GM18868 (cell line): Measurements from ENCODE around the gene TEX22.

Experiments
- ATAC-seq: cut with Tn5 transposase; IDR thresholded peaks from one replicate; pipeline ENCODE4 v1.9.1; 2021; ENCODE audit warnings: mild to moderate bottlenecking, moderate library complexity; ENCODE audit not compliant: unreplicated experiment

The TEX22 gene

DNA sequence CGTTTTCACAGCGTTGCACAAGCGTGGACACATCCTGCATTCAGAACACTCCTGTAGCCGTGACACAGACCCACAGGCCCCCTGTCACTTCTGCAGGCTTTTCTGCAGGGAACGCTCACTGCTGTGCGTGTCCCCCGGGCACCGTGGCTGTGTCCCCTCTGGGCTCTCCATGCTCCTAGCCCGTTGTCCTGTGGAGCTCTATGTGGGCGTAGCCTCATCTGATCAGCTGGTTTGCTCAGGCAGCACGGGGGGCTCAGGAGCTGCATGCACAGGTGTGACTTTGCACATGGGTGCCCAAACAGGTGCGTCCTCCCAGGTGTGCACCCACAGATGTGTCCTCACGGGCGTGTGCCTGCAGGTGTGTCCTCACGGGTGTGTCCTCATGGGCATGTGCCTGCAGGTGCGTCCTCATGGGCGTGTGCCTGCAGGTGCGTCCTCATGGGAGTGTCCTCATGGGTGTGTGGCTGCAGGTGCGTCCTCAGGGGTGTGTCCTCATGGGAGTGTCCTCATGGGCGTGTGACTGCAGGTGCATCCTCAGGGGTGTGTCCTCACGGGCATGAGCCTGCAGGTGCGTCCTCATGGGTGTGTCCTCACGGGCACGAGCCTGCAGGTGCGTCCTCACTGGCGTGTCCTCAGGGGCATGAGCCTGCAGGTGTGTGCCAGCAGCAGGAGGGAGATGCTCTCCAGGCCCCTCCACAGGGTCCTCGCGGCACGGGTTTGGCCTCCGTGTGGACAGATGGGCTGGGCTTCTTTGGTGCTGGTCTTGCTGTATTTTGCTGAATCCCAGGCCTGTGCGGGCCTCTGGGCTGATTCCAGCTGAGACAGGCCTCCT, 38.8 kb downstream of the TEX22 start:
- no peak for ATAC-seq

DNA sequence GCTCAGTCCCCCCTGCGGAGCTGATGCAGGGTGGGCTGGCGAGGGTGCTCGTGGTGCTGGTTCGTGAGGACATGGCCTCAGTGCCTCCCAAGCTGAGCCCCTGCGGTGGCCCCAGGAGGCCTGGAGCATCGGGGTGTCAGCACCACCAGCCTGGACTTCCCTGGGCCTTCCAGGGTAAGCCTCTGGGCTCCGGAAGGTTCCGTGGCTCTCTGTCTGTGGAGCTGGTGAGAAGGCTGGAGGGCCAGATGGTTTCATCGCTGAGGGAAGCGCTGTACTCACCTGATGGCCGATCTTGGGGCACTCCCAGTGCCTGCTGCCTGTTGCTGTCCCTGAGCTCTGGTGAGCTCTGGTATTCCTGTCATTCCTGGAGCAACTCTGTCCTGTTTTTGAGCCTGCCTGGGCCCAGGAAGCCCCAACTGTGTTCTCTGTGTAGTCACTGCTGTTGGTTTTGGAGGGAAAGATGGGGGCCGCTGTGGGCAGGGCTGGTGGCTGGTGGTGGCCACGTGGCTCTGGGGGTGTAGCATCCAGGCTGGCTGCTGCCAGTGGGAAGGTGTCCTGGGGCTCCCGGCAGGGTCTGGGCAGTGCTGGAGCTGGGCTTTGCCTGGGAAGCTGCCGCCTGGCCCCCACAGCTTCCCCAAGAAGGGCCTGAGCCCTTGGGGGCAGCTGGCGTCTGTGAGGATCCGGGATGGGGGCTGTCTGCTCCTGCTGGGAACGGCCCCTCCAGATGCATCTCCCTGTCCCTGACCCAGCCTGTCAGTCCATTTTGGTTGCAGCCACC, 39.6 kb downstream of the TEX22 start:
- ATAC-seq, result no peak

DNA sequence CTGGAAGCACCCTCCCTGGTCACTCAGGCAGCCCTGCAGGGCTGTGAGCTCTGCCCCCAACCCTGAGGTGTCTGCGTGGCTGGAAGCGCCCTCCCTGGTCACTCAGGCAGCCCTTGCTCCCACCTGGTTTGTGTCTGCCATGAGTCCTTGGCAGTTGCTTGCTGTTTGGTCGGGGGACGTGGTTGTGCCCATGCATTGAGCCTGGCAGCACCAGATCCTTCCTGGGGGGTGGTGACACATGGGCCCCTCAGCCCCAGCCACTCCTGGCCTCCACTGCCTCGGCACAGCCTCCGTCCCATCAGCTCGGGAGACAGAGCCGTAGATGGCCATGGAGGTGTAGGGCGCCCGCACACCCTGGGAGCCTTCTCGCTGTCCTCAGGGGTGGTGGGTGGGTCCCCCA, 40.8 kb downstream of the TEX22 start:
- ATAC-seq, result no peak

DNA sequence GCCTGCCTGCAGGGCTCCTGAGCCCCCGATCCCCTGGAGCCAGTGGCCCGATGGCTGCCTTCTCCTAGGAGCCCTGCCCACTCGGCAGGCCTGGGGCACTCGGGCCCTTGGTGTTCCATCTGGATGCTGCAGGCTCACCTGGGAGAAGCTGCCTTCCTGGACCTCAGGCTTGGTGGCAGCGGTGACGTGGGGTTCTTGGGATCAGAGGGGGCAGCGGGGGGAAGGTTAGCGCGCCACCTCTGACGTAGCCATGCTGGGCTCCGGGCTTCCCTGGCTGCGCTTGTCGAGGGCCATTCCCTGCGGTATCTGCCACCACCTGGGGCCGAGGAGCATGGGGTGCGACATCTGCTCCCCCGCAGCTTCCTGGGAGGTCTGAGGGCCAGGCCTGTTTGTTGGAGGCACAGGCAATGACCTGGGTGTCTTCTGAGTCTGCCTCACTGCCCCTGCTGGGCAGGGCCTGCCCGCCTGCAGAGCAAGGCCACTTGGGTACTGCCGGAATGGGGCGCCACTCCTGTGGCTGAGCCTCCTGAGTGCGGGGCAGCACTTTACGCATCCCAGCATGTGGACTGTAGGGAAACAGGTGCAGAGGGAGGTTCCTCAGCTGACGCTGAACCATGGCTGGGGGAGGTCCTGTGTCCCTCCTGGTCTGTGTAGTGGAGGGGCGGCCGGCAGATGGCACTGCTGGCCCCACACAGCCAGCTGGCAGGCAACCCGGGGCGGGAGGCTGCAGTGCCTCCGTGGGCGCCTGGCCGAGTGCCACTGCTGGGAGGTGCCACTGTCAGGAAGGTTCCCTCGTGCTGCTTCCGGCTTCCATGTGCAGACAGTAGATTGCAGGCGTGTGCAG, 41.6 kb downstream of the TEX22 start:
- no peak for ATAC-seq

DNA sequence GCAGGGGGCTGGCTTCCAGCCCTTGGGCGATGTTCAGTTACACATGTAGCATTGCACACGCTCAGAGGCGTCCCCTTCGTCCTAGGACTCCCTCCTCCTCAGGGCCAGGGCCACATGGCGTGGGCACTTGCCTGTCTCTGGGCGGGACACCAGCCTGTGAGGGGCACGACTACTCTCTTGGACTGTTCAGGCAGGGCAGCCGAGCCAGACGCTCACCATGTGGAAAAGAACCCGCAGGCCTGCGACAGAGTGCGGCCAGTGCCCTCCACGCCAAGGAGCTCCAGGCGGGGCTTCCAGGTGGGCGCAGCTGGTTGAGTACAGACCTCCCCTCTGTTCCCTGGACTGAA, 42.2 kb downstream of the TEX22 start:
- ATAC-seq, result no peak

DNA sequence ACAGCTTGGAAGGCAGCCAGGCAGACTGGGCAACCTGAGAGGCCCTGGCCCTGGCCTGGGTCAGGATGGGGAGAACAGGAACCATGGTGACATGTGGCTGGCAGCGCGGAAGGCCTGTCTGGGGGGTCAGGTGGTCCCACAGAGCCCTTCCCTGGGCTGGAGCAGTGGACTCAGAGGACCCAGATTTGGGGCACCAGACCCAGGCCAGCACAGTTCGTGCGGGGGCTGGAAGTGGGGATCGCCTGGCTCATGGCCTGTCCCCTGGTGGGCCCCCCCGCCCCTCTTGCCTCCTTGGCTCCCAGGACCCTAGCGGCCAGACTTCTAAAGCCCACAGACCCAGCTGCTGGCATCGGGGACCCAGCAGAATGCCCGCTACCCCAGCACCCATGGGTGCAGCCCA, 42.7 kb downstream of the TEX22 start:
- ATAC-seq, result no peak

DNA sequence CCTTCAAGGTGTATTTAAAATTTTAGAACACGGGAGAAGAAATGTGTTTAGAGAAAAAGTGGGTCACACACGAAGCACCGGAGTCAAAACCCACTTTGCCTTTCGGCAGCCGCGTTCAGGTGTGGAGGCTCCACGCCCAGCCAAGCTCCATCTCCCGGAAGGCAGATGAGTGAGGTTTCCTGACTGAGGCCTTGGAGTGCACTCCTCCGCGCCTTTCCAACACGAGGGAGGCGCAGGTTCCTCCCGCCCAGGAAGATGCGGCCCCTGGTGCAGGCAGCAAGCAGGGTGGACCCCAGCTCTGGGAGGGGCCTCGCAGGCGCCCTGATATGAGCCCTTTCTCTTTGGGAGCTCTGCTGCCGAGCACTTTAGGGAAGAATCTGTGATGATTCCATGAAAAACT, 43.8 kb downstream of the TEX22 start:
- ATAC-seq, result no peak

DNA sequence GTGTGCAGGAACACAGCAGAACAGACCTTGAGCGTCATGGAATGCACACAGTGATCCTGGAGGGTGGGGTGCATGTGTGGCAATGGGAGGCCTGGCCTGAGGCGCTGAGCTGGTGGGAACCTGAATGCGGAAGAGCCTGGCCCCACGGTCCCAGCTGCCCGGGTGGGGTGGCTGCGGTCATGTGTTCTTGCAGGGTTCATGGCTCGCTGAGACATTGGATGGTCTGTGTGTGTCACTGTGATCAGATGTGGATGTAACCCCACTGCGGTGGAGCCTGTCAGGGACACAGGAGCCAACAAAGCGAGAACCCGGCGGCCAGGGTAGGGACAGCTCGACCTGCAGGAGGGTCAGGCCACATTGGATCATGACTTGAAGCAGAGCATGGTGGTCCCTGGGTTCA, 44.5 kb downstream of the TEX22 start:
- ATAC-seq, result no peak

DNA sequence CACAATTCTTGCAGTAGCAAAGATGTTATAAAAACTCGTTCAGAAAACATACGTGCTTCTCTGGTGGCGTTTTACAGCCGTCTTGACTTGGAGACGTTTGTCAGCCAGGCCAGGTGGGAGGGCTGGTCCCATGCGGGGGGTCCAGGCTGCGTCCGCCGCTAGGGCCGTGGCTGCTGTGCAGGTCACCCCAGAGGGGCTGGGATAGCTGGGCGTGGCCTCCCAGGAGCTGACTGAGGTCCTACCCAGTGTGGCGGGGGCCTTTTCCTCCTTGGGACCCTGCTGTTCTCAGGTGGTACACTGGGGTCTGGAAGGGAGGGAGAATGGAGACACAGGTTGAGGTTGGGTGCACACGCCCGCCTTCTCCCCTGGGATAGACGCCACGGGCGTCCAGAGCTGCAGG, 46.5 kb downstream of the TEX22 start:
- no peak for ATAC-seq

DNA sequence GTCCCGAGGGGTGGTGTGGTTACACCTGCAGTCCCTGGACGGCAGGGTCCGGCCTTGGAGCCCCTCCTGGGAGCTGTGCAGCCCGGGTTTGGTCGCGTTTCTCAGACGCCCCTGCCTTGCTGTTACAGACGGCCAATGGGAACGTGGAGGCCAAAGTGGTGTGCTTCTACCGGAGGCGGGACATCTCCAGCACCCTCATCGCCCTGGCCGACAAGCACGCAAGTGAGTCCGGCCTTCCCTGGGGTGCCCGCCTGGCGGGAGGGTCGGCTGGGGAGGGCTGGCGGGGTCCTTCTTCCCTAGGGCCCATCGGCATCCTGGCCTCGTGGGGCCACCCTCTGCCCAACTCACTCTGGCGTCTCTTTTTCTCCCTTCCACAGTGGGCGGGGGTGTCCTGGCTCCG, 47.0 kb downstream of the TEX22 start:
- no peak for ATAC-seq

DNA sequence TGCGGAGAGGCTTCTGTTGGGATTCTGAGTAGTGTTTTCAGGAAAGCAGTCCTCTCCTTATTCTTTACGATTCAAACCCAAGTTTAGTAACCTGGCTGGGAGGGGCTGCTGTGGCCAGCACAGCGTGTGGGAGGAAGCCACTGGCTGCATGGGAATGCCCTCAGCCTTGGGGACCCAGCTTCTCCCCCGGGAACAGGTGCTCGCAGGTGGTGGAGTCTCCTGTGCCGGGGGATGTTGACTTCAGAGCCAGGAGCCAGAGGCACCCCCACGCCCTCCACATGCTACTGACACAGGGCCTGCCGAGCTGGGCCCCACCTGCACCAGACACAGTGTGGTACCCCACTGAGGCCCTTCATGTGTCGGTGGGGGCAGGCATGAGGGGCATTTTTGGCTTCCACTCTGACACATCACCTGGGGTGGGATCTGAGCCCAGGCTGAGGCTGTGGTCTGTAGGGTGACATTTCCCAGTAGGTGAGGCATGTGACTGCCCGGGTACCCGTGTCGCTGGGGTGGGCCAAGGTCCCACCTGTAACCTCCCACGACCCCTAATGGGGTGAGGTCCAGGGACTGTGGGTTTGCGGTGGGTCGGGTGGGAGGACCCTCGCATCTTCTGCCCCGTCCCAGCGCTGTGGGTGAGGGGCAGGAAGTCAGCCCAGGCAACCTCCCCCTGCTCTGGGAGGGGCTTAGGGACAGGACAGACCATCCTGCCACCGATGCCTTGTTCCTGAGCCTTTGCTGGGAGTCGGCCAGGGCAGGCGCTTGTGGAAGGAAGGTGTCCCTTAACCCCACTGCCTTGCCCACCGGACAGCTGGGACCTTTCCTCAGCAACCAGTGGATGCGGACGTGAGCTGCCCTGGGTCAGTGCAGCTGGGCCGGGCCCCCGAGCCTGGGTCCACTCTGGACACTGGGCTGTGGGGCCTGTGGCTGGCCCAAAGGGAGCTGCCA, 47.8 kb downstream of the TEX22 start:
- ATAC-seq, result no peak

DNA sequence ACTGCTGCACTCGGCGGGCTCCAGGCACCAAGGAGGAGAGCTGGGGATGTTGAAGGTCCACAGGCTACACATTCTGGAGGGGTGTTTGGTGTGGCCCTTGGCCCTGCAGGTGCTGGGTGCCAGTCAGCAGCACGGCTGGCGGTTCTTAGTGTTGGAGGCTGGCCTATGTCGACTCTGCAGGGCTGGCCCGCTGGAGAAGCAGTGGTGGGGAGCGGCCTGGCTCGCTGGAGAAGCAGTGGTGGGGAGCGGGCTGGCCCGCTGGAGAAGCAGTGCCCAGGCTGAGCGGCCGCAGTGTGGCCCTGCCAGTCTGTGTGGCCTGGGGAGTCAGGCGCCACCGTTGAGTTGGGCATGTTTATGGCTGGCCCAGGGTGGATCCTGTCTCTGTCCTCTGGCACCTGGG, 48.6 kb downstream of the TEX22 start:
- ATAC-seq, result no peak

DNA sequence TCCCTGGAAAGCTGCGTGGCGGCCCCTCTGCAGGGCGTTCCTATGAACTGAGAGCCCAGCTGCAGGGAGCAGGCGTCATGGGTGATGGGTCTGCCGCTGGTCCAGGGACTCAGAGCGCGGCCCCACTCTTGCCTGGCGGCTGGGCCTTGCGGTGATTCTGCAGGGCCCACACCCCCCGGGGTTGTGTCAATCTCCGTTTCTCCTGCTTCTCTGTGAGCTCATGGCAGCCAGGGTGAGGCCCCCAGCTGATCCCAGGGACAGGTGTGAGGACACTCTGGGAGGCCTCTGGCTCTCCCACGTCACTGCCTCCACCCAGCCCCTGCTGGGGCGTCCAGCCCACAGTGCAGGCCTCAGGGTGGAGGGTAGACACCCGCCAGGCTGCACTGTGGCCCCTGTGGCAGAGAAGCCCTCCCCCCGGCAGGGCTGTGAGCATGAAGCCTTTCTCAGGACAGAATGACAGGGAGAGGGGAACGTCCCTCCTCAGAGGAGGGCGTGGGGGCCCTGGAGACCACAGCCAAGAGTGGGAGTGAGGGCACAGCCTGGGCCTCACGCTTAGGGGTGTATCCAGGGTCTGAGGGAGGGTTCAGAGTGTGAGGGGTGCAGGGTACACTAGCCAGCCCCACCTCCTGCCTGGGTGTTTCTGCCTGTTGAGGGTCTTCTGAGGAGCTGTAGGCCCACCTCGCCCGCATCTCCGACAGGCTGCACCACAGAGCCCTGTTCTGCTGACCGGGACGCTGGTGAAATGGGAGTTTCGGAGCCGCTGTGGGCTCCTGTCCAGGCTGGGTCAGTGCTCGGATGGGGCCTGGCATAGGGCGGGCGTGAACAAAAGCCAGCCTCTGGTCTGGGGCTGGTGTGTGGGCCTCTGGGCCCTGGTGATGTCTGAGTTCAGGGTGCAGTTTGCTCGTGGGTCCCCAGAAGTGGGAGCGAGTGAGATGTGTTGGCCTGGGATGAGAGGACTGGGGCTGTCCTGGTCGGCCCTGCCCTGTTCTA, 49.6 kb downstream of the TEX22 start:
- ATAC-seq, result no peak

DNA sequence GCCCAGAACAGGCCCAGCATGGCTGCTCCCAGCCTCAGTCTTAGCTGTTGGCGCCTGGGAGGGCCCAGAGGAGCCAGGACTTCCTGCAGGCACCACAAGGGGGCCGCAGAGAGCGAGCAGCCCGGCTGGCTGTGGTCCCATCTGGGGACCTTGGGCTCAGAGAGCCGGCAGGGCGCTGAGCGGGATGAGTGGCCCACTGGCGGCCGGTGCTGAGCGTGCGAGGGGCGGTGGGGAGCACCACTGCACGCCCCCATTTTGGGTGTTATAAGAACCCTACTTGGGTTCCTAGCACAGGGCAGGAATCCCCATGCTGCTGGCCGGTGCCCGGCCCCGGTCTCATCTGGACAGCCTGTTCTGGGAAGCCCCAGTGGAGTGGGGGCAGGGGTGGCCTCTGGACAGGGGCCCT, 50.4 kb downstream of the TEX22 start:
- ATAC-seq, result no peak

DNA sequence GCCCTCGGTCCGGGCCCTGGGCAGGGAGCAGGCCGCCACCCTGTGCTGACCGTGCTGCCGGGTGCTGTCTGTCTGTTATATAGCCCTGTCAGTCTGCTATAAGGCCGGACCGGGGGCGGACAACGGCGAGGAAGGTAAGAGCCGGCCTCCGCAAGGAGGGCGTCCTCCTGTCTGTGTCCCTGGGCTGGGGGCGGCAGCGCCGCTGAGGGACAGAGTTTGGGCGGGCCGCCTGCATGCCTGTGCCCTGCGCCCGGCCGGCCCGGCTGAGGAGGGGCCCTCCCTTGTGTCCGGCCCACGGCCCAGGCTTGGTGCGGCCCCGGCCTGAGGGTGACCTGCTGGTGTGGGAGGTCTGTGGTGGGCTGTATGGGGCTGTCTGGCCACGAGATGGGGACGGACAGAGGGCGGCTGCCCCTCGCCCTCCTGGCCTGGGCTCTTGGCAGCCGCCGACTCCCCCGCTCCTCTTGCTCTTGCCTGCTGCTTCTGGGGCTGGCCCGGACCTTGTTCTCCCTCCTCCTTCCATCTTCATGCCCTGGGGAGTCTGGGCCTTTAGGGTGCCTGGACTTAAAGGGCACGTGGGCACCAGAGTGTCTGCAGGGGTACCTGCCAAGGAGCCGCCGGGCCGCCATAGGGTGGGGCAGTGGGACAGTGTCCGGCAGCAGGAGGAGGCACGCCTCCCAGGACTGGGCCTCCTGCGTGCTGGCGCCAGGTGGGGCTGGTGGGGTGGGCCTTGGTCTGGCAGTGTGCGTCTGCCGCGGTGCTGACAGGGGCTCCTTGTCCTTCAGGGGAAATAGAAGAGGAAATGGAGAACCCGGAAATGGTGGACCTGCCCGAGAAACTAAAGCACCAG, 51.2 kb downstream of the TEX22 start:
- ATAC-seq, result no peak

DNA sequence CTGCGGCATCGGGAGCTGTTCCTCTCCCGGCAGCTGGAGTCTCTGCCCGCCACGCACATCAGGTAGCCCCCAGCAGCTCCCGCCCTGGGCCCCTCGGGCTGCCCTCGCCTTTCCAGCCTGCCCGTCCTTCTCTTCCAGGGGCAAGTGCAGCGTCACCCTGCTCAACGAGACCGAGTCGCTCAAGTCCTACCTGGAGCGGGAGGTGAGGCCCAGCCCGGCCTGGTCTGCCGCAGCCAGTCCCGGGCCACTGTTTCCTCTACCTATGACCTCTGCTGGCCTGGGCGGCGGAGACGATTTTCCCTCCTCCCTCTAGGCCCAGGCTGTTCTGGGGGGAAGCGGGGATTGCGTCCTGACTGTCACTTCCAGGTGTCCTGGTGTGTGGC, 51.8 kb downstream of the TEX22 start:
- ATAC-seq, result no peak

DNA sequence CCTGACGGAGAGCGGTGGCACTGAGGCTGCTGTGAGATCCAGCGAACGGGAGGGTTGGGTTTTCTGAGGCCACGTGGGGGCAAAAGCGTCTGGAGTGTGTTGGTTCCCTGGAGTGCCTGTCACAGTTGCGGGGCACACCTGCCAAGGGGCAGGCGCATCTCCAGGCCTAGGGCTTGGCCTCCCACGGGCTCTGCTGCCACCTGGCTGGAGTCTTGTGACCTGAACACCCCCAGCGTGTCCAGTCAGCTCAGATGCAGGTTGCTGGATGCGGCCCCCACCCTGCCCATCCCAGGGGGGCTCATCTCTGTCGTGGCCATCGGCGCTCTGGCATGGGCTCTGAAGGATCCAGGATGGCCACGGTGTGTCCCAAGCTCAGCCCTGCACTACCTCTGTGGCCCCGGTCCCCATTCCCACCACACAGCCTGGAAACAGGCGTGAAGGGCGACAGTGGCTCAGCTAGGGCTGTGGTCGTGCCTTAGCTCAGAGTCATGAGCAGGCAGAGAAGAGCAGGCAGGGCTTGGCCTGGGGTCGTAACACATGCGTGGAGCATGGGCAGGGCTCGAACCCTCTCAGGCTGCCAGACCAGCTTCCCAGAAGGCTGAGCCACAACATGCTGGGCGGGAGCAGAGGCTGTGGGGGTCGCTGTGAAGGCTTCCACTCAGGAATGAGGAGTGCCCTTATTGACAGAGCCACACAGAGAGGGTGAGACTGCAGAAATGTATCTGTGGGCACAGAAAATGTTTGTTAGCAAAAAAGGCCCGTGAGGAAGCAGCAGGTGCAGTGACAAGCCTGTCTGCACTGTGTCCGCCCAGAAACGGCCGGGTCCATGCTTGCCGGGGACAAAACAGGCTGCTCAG, 52.8 kb downstream of the TEX22 start:
- no peak for ATAC-seq
